IMR-90 (cell line): Measurements from ENCODE around the gene NT5C1B. TPM values are rescaled to one million over a fixed set of nuclear protein-coding genes. Genes with fewer than 3 reads are reported as not detected.

ENCODE experiments used
- ATAC-seq: fragments of 200-7000 bp; cut with Tn5 transposase; 2 replicates; pipeline ENCODE4 v1.9.1; 2020; ENCODE audit warnings: low read depth, mild to moderate bottlenecking, moderate library complexity
- BruUV-seq: library from RNA; stranded (reverse); fragments of 400-500 nt; replicated peaks from 2 replicates; lab custom pipeline; 2021; lab: Mats Ljungman, UMichigan
- CTCF ChIA-PET: fragments of 300-600 bp; formaldehyde crosslinking; extraction: SDS; loops from one replicate; lab custom pipeline; 2021; ENCODE audit warnings: antibody characterized with exemption; lab: Yijun Ruan, JAX
- POLR2A ChIA-PET: fragments of 300-600 bp; sonication (Branson Sonifier 250); formaldehyde crosslinking; loops from one replicate; lab custom pipeline; 2022; ENCODE audit warnings: antibody characterized with exemption; ENCODE audit not compliant: unreplicated experiment; lab: Charles Lee
- DNase-seq: peaks from one replicate; pipeline ENCODE4 v3.0.0; 2013
- H2AFZ ChIP-seq: replicated peaks from 2 replicates; pipeline ENCODE3; 2013; ENCODE audit warnings: low read length, mild to moderate bottlenecking; ENCODE audit not compliant: poor library complexity
- H2AK5ac ChIP-seq: 2 replicates; pipeline ENCODE4 v1.6.1; 2013; ENCODE audit warnings: low read depth, low read length, inconsistent platforms
- H2AK9ac ChIP-seq: replicated peaks from 2 replicates; pipeline ENCODE3; 2013; ENCODE audit warnings: mild to moderate bottlenecking, low read depth, low read length, moderate library complexity; ENCODE audit not compliant: poor library complexity
- H2BK120ac ChIP-seq: 2 replicates; pipeline ENCODE4 v1.6.1; 2013; ENCODE audit warnings: low read depth, low read length, inconsistent platforms
- H2BK15ac ChIP-seq: 3 replicates; pipeline ENCODE4 v1.6.1; 2013; ENCODE audit warnings: low read depth, low read length, inconsistent platforms
- H2BK20ac ChIP-seq: 2 replicates; pipeline ENCODE4 v1.6.1; 2013; ENCODE audit warnings: low read depth, mild to moderate bottlenecking, inconsistent platforms, low read length, moderate library complexity
- H2BK5ac ChIP-seq: 2 replicates; pipeline ENCODE4 v1.6.1; 2013; ENCODE audit warnings: mild to moderate bottlenecking, low read depth, low read length, inconsistent platforms; ENCODE audit not compliant: poor library complexity, severe bottlenecking
- H3K14ac ChIP-seq: replicated peaks from 2 replicates; pipeline ENCODE4 v1.6.1; 2013; ENCODE audit warnings: low read depth, low read length, inconsistent platforms
- H3K18ac ChIP-seq: 2 replicates; pipeline ENCODE4 v1.6.1; 2013; ENCODE audit warnings: low read depth, low read length, control low read depth
- H3K23ac ChIP-seq: 2 replicates; pipeline ENCODE4 v1.6.1; 2013; ENCODE audit warnings: low read depth, low read length, inconsistent platforms
- H3K27ac ChIP-seq: 2 replicates; pipeline ENCODE4 v1.5.1; 2013; ENCODE audit warnings: mild to moderate bottlenecking, control low read depth, low read length; ENCODE audit not compliant: insufficient read depth
- H3K27me3 ChIP-seq: 2 replicates; pipeline ENCODE4 v1.6.1; 2013; ENCODE audit warnings: low read length; ENCODE audit not compliant: control insufficient read depth, insufficient read depth
- H3K36me3 ChIP-seq: 2 replicates; pipeline ENCODE4 v1.6.1; 2013; ENCODE audit warnings: low read length, mixed read lengths; ENCODE audit not compliant: control insufficient read depth, insufficient read depth
- H3K4ac ChIP-seq: 2 replicates; pipeline ENCODE4 v1.6.1; 2013; ENCODE audit warnings: low read depth, low read length, inconsistent platforms
- H3K4me1 ChIP-seq: 2 replicates; pipeline ENCODE4 v1.6.1; 2013; ENCODE audit warnings: low read length, mixed read lengths; ENCODE audit not compliant: control insufficient read depth, insufficient read depth
- H3K4me2 ChIP-seq: 2 replicates; pipeline ENCODE4 v1.6.1; 2013; ENCODE audit warnings: low read depth, mild to moderate bottlenecking, control low read depth, low read length, moderate library complexity
- H3K4me3 ChIP-seq: 2 replicates; pipeline ENCODE4 v1.5.1; 2013; ENCODE audit warnings: low read depth, mild to moderate bottlenecking, control low read depth, low read length, moderate library complexity; ENCODE audit not compliant: insufficient read depth
- H3K56ac ChIP-seq: 2 replicates; pipeline ENCODE4 v1.6.1; 2013; ENCODE audit warnings: low read length, inconsistent platforms; ENCODE audit not compliant: insufficient read depth; ENCODE audit errors: extremely low read depth
- H3K79me1 ChIP-seq, 2 experiments: 2 replicates each; pipeline ENCODE4 v1.6.1; 2013; ENCODE audit warnings: low read length in 2 of 2, inconsistent platforms in 1 of 2, low read depth in 1 of 2
- H3K9ac ChIP-seq: 2 replicates; pipeline ENCODE4 v1.6.1; 2013; ENCODE audit warnings: low read depth, low read length, control low read depth
- H3K9me1 ChIP-seq: 2 replicates; pipeline ENCODE4 v1.6.1; 2013; ENCODE audit warnings: low read length, inconsistent platforms; ENCODE audit not compliant: insufficient read depth
- H3K9me3 ChIP-seq: 2 replicates; pipeline ENCODE4 v1.6.1; 2013; ENCODE audit warnings: low read length; ENCODE audit not compliant: control insufficient read depth, insufficient read depth
- H4K20me1 ChIP-seq: 2 replicates; pipeline ENCODE4 v1.6.1; 2013; ENCODE audit warnings: low read length, inconsistent platforms; ENCODE audit not compliant: insufficient read depth
- H4K5ac ChIP-seq: 2 replicates; pipeline ENCODE4 v1.6.1; 2013; ENCODE audit warnings: mild to moderate bottlenecking, low read depth, low read length, control low read depth
- H4K8ac ChIP-seq, 2 experiments: 2 replicates each; pipeline ENCODE4 v1.6.1; 2013; ENCODE audit warnings: low read depth in 2 of 2, low read length in 2 of 2, control low read depth in 1 of 2, inconsistent platforms in 1 of 2
- H4K91ac ChIP-seq: 2 replicates; pipeline ENCODE4 v1.6.1; 2013; ENCODE audit warnings: low read depth, low read length, inconsistent platforms; ENCODE audit not compliant: insufficient read depth
- BHLHE40 ChIP-seq: fragments of 150-350 bp; IDR thresholded peaks from 2 replicates; pipeline ENCODE4 v1.6.1; 2016; ENCODE audit warnings: mild to moderate bottlenecking, low read depth, low read length
- POLR2A ChIP-seq: IDR thresholded peaks from 2 replicates; pipeline ENCODE4 v1.6.1; 2012; ENCODE audit warnings: mild to moderate bottlenecking, low read depth, low read length
- RCOR1 ChIP-seq: IDR thresholded peaks from 2 replicates; pipeline ENCODE4 v1.6.1; 2012; ENCODE audit warnings: mild to moderate bottlenecking, low read length, improper control_type of control experiment; ENCODE audit not compliant: insufficient replicate concordance
- RFX5 ChIP-seq: IDR thresholded peaks from 2 replicates; pipeline ENCODE4 v1.8.0; 2012; ENCODE audit warnings: low read depth, mild to moderate bottlenecking, low read length, moderate library complexity
- SMC3 ChIP-seq: fragments of 150-350 bp; IDR thresholded peaks from 2 replicates; pipeline ENCODE4 v1.6.1; 2016; ENCODE audit warnings: low read depth, mild to moderate bottlenecking, antibody characterized with exemption, low read length, moderate library complexity
- WGBS, 2 experiments: methylation state at CpG; one replicate each; pipeline versions ENCODE4 v1.1.5 to v1.1.7; 2013; ENCODE audit warnings: missing lambda C conversion rate in 2 of 2; ENCODE audit not compliant: insufficient read length in 1 of 2; ENCODE audit errors: extremely low coverage in 2 of 2; 5-methylcytosine and 5-hydroxymethylcytosine counted together
- dilution Hi-C: fragments of 300-500 bp; cut with HindIII; formaldehyde crosslinking; loops from one replicate; pipeline ENCODE4 v1.14.3; 2018; ENCODE audit warnings: low sequenced_read_pairs; ENCODE audit not compliant: unreplicated experiment
- in situ Hi-C: fragments of 300-500 bp; cut with MboI; formaldehyde crosslinking; loops from 3 replicates; pipeline ENCODE4 v1.14.3; 2019; ENCODE audit warnings: low sequenced_read_pairs, inconsistent platforms, mixed read lengths
- intact Hi-C: fragments of 100-400 bp; cut with micrococcal nuclease; formaldehyde crosslinking; loops from 2 replicates; pipeline ENCODE4 v1.10.0; 2022
- polyA plus RNA-seq, 3 experiments: library from polyadenylated mRNA; depleted of rRNA; stranded (reverse); fragments of >200 nt; gene quantifications; 2 replicates each; pipeline ENCODE4 v1.2.3, GENCODE V29; 2012; ENCODE audit warnings: low replicate concordance in 1 of 3
- total RNA-seq: library from RNA; depleted of rRNA; stranded (reverse); fragments of >200 nt; gene quantifications from 2 replicates; pipeline ENCODE4 v1.2.3, GENCODE V29; 2012
- TF ChIP-seq, protein P1 (sequence below): fragments of 150-350 bp; IDR thresholded peaks from 2 replicates; pipeline ENCODE4 v1.6.1; 2017; ENCODE audit warnings: mild to moderate bottlenecking, antibody characterized with exemption, low read length, low read depth
- TF ChIP-seq, protein P2 (sequence below): fragments of 150-350 bp; IDR thresholded peaks from 2 replicates; pipeline ENCODE4 v1.6.1; 2016; ENCODE audit warnings: low read depth, mild to moderate bottlenecking, low read length, moderate library complexity, borderline replicate concordance

NT5C1B gene
- total and polyA plus RNA-seq, 2 of the 4 experiments (the other 2 are of a cell fraction) = not detected

DNA sequence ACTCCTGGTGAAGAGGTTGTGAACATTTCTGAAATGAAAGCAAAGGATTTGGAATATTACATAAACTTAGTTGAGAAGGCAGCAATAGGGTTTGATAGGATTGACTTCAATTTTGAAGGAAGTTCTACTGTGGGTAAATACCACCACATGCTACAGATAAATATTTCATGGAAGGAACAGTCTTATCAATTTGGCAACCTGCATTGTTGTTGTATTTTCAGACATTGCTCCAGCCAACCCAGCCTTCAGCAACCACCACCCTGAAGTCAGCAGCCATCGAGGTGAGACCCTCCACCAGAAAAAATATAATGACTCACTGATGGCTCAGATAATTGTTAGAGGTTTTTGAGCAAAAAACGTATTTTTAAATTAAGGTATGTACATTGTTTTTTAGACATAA lies 38.9 kb downstream of the NT5C1B start:
- in situ Hi-C loops (no loop called here), dilution Hi-C loops (no loop called here), intact Hi-C loops (no loop called here)
- Histone ChIP-seq H2AK9ac (no peak overlapping the region), H4K8ac (no peak overlapping the region), H3K36me3 (peaks cover 4% of the 10 kb centered on the region), H3K27me3 (no peaks in the 10 kb centered on the region), H3K9me3 (no peaks in the 10 kb centered on the region), H3K27ac (no peak overlapping the region), H4K20me1 (no peaks in the 10 kb centered on the region), H3K4me1 (no peaks in the 10 kb centered on the region), H2BK15ac (no peak overlapping the region), H3K14ac (no peak overlapping the region), H3K4ac (no peak overlapping the region), H2BK5ac (no peak overlapping the region), H3K9me1 (no peaks in the 10 kb centered on the region), H4K91ac (no peak overlapping the region), H3K56ac (no peak overlapping the region), H3K79me1 (peaks cover 3 to 8% of the 10 kb centered on the region in 2 experiments; a peak in 3 of 4 replicates), H2AK5ac (no peak overlapping the region), H2BK20ac (no peak overlapping the region), H2AFZ (no peak overlapping the region), H3K18ac (no peak overlapping the region), H3K23ac (no peak overlapping the region), H4K5ac (no peak overlapping the region), H3K4me2 (no peak overlapping the region), H2BK120ac (no peak overlapping the region), H3K4me3 (no peak overlapping the region), H3K9ac (no peak overlapping the region)
- TF ChIP-seq, protein P1, sequence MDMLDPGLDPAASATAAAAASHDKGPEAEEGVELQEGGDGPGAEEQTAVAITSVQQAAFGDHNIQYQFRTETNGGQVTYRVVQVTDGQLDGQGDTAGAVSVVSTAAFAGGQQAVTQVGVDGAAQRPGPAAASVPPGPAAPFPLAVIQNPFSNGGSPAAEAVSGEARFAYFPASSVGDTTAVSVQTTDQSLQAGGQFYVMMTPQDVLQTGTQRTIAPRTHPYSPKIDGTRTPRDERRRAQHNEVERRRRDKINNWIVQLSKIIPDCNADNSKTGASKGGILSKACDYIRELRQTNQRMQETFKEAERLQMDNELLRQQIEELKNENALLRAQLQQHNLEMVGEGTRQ = no peak
- TF ChIP-seq, protein P2, sequence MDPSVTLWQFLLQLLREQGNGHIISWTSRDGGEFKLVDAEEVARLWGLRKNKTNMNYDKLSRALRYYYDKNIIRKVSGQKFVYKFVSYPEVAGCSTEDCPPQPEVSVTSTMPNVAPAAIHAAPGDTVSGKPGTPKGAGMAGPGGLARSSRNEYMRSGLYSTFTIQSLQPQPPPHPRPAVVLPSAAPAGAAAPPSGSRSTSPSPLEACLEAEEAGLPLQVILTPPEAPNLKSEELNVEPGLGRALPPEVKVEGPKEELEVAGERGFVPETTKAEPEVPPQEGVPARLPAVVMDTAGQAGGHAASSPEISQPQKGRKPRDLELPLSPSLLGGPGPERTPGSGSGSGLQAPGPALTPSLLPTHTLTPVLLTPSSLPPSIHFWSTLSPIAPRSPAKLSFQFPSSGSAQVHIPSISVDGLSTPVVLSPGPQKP = no peak
- TF ChIP-seq RCOR1 (no peak), RFX5 (no peak), SMC3 (no peak), POLR2A (no peak), BHLHE40 (no peak)
- POLR2A ChIA-PET = no interaction called here
- no TSS peak for BruUV-seq
- no peak for DNase-seq
- CTCF ChIA-PET = no interaction called here
- no CpG with 5 or more reads among the region's 2 CpGs for WGBS, 2 experiments
- ATAC-seq = no peak
